ENCODE results near the gene EFCAB11. TPM values are rescaled to one million over a fixed set of nuclear protein-coding genes. Genes with fewer than 3 reads are reported as not detected.

The EFCAB11 gene
- total RNA-seq, 1 donor from 2014 or later, result 7.1 TPM

DNA sequence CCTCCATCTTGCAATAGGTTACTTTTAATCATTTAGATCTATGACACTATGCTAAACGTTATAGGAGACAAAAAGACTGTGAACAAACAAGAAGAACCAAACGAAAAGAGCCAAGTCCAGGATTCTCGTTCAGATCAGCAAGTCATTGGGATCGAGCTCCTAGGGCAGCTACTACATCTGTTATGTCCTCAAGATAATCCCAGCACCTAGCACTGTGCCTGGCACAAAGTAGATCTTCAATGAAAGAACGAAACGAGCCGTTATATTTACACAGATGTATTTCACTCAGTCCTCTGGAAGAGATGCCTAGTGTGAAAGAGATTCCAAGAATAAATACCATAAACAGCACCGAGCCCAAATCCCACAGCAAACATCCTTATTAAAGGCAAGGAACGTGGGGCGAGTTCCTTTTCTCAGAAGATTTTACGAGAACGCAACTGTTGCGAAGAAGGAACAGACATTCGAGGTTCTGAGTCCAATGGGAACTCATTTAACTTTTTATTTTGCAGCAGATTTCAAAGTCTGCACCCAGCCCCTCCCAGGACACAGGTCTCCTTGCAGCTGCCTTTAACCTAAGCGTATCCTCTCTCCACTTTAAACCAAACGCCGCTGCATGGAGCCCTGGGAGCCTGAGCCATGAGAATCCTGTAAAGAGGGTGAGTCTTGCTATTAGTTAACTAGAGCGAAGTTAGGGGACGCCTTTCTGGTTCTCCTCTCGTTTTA is 653 bp upstream of the EFCAB11 start:
- no peaks in the 10 kb centered on the region for H3K9me3 Mint-ChIP-seq
- peak overlapping the region; percentile 87 for H3K4me3 Mint-ChIP-seq (ENCODE audit: low read depth)
- intact Hi-C loops (cut with micrococcal nuclease), result loop anchor here (1.0 to 10.0 kb wide), 8 partner anchors 10 to 1390 kb away; partner anchors contain the start of genes FOXN3, PSMC1, RPS6KA5 and ZC3H14
- H3K27me3 Mint-ChIP-seq (ENCODE audit: low read depth), result no peaks in the 10 kb centered on the region
- peak overlapping the region; percentile 81 for H3K27ac Mint-ChIP-seq
- DNase-seq (ENCODE audit: low spot score), result no peak
- peaks cover 36% of the 10 kb centered on the region for H3K36me3 Mint-ChIP-seq (ENCODE audit: low read depth)
- H3K4me1 Mint-ChIP-seq (ENCODE audit: low read depth), result peaks cover 48% of the 10 kb centered on the region

DNA sequence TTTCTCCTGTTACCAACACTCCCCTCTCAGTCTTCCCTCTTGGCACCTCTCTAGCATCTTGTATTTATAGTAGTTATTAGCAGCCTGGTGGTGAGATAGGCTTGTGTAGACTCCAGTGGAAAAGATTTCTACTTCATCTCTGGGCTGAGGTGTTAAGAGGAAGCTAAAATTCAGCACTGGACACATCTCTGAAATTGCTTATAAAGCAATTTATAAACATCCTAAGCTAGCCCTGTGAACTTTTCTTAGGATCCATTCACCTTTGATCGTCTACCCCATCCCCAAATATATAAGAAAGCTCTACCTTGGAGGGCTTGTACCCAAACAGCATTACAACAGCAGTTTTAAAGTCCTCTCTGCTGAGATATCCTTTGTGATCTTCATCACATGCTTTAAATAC is 928 bp downstream of the EFCAB11 start:
- peaks cover 24% of the 10 kb centered on the region for H3K36me3 Mint-ChIP-seq (ENCODE audit: low read depth)
- H3K4me3 Mint-ChIP-seq (ENCODE audit: low read depth), result peak overlapping the region; percentile 87
- no peaks in the 10 kb centered on the region for H3K9me3 Mint-ChIP-seq
- intact Hi-C loops (cut with micrococcal nuclease), result loop anchor here (2.0 to 10.0 kb wide), 2 partner anchors 537 to 1389 kb away; partner anchors contain the start of genes FOXN3 and ZC3H14
- H3K4me1 Mint-ChIP-seq (ENCODE audit: low read depth), result peaks cover 39% of the 10 kb centered on the region
- no peaks in the 10 kb centered on the region for H3K27me3 Mint-ChIP-seq (ENCODE audit: low read depth)
- DNase-seq (ENCODE audit: low spot score), result no peak
- peak overlapping the region; percentile 81 for H3K27ac Mint-ChIP-seq

DNA sequence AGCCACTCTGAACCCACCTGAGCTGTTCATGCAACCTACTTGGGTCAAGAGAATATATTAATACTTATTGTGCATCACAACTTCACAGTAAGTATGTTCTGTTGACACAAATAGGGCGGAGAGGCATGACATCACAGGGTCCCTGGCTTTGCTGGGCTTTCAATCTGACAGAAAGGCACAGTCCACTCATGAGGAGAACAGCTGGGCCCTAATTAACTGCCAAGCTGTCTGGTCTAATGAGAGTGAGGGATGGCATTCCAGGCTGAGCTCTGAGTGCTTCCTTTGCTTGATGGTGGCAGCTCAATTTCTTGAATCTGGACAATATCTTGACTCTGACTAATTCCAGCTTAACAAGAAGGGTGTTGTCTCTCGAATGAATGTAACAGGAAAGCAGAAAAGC is 2.0 kb downstream of the EFCAB11 start:
- Mint-ChIP-seq H3K4me3 (ENCODE audit: low read depth) (peak overlapping the region; percentile 27), H3K27me3 (ENCODE audit: low read depth) (no peaks in the 10 kb centered on the region), H3K27ac (no peak overlapping the region), H3K9me3 (no peaks in the 10 kb centered on the region), H3K4me1 (ENCODE audit: low read depth) (peaks cover 31% of the 10 kb centered on the region), H3K36me3 (ENCODE audit: low read depth) (peaks cover 19% of the 10 kb centered on the region)
- no peak for DNase-seq (ENCODE audit: low spot score)
- intact Hi-C loops (cut with micrococcal nuclease), result loop anchor here (10.0 kb wide), 1 partner anchor 1388 kb away; the partner anchor contains the start of gene ZC3H14

DNA sequence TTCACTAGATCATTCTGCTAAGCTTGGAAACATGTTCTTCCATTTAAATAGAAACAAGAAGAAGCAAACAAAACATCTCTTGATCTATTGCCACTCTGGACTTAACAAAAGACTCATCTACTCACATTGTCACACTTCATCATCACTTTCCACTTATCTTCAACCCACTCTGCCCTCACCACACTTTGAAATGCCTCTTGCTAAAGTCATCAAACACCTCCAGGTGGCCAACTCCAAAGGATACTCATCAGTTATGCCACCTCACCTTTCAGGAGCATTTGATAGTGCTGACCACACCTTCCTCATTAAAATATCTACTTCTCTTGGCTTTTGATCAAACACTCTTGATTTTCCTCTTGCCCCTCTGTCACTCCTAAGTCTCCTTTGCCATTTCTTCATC is 7.2 kb downstream of the EFCAB11 start:
- DNase-seq (ENCODE audit: low spot score), result no peak
- H3K36me3 Mint-ChIP-seq (ENCODE audit: low read depth), result peaks cover 6% of the 10 kb centered on the region
- no peaks in the 10 kb centered on the region for H3K9me3 Mint-ChIP-seq
- no peak overlapping the region for H3K4me3 Mint-ChIP-seq (ENCODE audit: low read depth)
- intact Hi-C loops (cut with micrococcal nuclease), result no loop called here
- peaks cover 6% of the 10 kb centered on the region for H3K4me1 Mint-ChIP-seq (ENCODE audit: low read depth)
- H3K27ac Mint-ChIP-seq, result no peak overlapping the region
- H3K27me3 Mint-ChIP-seq (ENCODE audit: low read depth), result no peaks in the 10 kb centered on the region

DNA sequence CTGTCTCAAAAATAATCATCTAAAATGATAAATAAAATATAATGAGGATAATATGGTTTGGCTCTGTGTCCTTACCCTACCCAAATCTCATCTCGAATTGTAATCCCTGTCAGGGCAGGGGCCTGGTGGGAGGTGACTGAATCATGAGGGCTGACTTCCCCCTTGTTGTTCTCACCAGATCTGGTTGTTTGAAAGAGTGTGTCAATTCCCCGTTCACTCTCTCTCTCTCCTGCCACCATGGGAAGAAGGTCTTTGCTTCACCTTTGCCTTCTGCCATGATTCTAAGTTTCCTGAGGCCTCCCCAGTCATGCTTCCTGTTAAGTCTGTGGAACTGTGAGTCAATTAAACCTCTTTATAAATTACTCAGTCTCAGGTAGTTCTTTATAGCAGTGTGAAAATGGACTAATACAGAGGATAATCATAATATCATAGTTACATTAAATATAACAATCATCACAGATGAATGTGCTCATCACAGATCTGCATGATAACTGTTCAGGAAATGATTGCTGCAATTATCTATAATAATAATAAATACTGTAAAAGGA is 12.6 kb downstream of the EFCAB11 start:
- Mint-ChIP-seq H3K9me3 (no peaks in the 10 kb centered on the region), H3K4me3 (ENCODE audit: low read depth) (no peak overlapping the region), H3K27me3 (ENCODE audit: low read depth) (no peaks in the 10 kb centered on the region), H3K4me1 (ENCODE audit: low read depth) (peaks cover 3% of the 10 kb centered on the region), H3K36me3 (ENCODE audit: low read depth) (no peaks in the 10 kb centered on the region), H3K27ac (no peak overlapping the region)
- intact Hi-C loops (cut with micrococcal nuclease), result no loop called here
- no peak for DNase-seq (ENCODE audit: low spot score)

DNA sequence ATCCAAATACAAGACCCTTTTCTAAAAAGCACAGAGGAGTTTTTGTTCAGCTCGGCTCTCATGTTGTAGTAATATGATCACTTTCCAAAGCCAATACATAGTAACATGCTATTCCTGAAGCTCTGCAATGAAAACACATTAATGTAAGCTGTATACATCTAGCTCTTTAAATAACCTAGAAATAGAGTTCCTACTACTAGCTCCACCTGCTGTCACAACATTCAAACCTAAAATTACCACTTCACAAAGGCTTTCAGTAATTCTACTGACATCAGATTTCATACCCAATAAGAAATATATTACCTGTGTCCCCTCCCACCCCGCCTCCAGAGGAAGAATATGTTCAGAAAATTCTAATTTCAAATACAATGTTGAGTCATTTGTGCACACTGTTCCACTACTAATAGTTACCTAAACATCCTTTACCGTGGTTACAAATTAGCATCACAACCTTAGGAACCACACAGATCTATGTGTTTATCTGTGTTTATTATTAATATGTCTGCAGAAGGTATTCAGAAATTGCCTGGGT is 17.8 kb downstream of the EFCAB11 start:
- Mint-ChIP-seq H3K4me1 (ENCODE audit: low read depth) (peaks cover under 1% of the 10 kb centered on the region), H3K36me3 (ENCODE audit: low read depth) (no peaks in the 10 kb centered on the region), H3K9me3 (no peaks in the 10 kb centered on the region), H3K4me3 (ENCODE audit: low read depth) (no peak overlapping the region), H3K27me3 (ENCODE audit: low read depth) (no peaks in the 10 kb centered on the region), H3K27ac (no peak overlapping the region)
- DNase-seq (ENCODE audit: low spot score), result no peak
- intact Hi-C loops (cut with micrococcal nuclease), result no loop called here

DNA sequence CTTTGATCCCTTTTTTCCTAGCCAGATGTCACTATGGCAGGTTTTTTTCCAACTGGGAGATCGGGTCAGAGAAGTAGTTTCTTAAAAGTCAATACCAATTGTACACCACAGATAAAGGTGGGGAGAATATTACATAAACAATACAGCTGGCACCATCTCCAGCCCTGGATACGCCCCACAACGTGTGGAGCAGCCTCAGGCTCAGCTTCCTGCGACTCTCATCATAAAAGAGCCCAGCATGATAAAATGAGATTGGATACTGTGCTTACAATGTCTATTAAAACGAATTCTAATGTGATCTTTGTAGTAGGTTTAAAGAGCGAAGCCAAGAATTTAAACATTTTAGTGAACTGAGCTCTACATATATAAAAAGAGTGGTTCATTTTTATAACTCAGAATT is 21.5 kb downstream of the EFCAB11 start:
- H3K4me3 Mint-ChIP-seq (ENCODE audit: low read depth), result no peak overlapping the region
- H3K4me1 Mint-ChIP-seq (ENCODE audit: low read depth), result no peaks in the 10 kb centered on the region
- H3K27me3 Mint-ChIP-seq (ENCODE audit: low read depth), result no peaks in the 10 kb centered on the region
- no peak for DNase-seq (ENCODE audit: low spot score)
- no peaks in the 10 kb centered on the region for H3K36me3 Mint-ChIP-seq (ENCODE audit: low read depth)
- H3K9me3 Mint-ChIP-seq, result no peaks in the 10 kb centered on the region
- intact Hi-C loops (cut with micrococcal nuclease), result no loop called here
- H3K27ac Mint-ChIP-seq, result no peak overlapping the region

DNA sequence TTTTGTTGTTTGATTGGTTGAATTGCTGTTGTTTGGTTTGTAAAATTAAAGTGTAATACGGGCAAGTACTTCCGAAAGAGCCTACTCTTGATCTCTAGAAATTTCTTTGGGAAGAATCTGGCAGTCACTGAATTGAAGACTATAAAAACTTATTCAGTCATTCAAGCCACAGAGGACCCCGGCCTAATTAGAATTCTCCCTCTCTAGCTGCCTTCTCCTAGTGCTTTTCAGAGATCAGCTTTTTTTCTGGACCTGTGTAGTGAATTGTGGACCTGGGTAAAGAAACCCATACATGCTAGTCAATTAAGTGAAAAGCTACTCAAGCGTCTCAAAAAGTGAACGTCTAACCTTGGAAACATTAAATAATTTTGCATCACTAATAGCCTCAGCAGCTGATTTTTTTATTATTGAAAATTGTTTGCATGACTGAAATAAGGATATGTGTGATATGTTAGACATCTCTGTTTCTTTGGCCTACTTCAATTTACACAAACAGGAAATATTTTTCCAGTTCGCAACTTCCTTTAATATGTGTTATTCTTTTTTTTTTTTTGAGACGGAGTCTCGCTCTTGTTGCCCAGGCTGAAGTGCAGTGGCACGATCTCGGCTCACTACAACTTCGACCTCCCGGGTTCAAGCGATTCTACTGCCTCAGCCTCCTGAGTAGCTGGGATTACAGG is 27.2 kb downstream of the EFCAB11 start:
- Mint-ChIP-seq H3K27me3 (ENCODE audit: low read depth) (no peaks in the 10 kb centered on the region), H3K4me1 (ENCODE audit: low read depth) (no peaks in the 10 kb centered on the region), H3K36me3 (ENCODE audit: low read depth) (peaks cover 4% of the 10 kb centered on the region), H3K9me3 (no peaks in the 10 kb centered on the region), H3K4me3 (ENCODE audit: low read depth) (no peak overlapping the region), H3K27ac (no peak overlapping the region)
- intact Hi-C loops (cut with micrococcal nuclease), result no loop called here
- no peak for DNase-seq (ENCODE audit: low spot score)

DNA sequence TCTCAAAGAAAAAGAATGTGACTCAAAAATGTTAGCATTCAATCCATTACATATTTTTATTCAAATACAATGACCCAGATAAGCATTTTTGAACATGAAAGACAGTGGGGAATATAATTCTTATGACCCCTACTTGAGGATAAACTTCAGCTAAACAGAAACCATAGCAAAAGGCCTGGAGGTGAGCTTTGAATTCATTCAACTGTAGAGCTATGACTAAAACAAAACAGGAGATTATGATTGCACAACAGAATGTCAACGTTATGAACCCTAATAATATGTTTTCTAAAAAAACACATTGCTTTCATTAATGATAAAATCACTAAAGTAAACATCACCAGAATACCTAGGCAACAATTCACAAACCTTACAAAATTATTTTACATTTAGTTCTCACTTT is 27.8 kb downstream of the EFCAB11 start:
- Mint-ChIP-seq H3K27me3 (ENCODE audit: low read depth) (no peaks in the 10 kb centered on the region), H3K27ac (no peak overlapping the region), H3K36me3 (ENCODE audit: low read depth) (peaks cover 4% of the 10 kb centered on the region), H3K9me3 (no peaks in the 10 kb centered on the region), H3K4me3 (ENCODE audit: low read depth) (no peak overlapping the region), H3K4me1 (ENCODE audit: low read depth) (no peaks in the 10 kb centered on the region)
- intact Hi-C loops (cut with micrococcal nuclease), result no loop called here
- DNase-seq (ENCODE audit: low spot score), result no peak

DNA sequence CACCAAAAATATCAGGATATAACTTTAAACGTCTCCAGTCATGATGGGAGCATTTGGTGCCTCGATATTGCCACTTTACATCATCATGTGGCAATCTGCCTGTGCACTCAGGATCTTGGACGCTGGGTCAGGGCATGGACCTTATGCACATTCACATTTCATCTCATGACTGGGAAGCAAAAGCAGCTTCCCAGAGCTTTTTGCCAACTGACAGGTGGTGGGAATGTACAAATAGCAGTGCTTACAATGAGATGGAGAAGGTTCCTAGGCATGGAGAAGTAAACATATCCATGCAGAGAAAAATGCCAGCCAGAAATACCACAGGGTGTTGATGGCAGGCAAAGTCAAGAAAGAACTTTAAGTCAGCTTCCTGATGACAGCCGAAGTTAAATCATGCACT is 30.3 kb downstream of the EFCAB11 start:
- intact Hi-C loops (cut with micrococcal nuclease), result no loop called here
- H3K4me3 Mint-ChIP-seq (ENCODE audit: low read depth), result no peak overlapping the region
- H3K4me1 Mint-ChIP-seq (ENCODE audit: low read depth), result no peaks in the 10 kb centered on the region
- H3K9me3 Mint-ChIP-seq, result no peaks in the 10 kb centered on the region
- no peak overlapping the region for H3K27ac Mint-ChIP-seq
- DNase-seq (ENCODE audit: low spot score), result no peak
- no peaks in the 10 kb centered on the region for H3K27me3 Mint-ChIP-seq (ENCODE audit: low read depth)
- H3K36me3 Mint-ChIP-seq (ENCODE audit: low read depth), result peaks cover 4% of the 10 kb centered on the region

DNA sequence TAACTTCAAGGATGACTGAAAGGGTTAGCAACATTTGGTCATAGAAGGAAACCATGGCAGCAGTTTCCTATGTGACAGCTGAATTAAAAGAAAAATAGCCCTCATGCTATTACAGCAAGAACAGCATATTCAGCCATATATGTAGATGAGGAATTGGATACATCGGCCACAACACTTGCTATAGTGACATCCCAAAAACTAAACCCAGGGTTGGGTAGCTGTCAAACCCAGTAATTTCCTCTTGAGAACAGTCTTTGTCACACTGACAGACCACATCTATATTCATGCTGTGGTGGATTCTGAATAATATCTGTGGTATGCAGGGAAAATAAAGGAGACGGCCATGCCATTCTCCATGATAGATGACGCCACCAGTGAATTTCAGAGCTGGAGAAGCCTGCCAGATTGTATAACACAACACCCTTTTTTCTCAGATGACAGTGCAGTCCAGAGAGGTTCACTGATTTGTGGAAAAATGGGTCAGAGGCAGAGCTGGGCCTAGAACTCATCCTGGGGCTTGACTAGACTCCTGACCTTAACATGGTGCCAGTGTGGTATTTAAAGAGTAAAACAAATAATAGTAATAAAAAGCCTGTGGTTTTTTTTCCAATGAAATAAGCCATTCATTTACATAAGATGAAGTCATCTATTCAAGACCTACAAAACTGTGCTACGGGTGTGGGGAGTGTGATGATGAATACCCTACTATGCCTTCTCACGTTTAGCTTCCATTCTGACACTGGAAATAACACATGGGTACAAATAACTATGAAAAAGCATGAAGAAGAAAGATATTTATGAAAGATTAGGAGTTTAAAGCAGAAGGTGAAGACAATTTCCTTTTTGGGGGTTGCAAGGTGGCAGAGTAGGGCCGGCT is 32.3 kb downstream of the EFCAB11 start:
- intact Hi-C loops (cut with micrococcal nuclease), result no loop called here
- Mint-ChIP-seq H3K36me3 (ENCODE audit: low read depth) (peaks cover 4% of the 10 kb centered on the region), H3K4me1 (ENCODE audit: low read depth) (no peaks in the 10 kb centered on the region), H3K27me3 (ENCODE audit: low read depth) (no peaks in the 10 kb centered on the region), H3K9me3 (no peaks in the 10 kb centered on the region), H3K27ac (no peak overlapping the region), H3K4me3 (ENCODE audit: low read depth) (no peak overlapping the region)
- no peak for DNase-seq (ENCODE audit: low spot score)

DNA sequence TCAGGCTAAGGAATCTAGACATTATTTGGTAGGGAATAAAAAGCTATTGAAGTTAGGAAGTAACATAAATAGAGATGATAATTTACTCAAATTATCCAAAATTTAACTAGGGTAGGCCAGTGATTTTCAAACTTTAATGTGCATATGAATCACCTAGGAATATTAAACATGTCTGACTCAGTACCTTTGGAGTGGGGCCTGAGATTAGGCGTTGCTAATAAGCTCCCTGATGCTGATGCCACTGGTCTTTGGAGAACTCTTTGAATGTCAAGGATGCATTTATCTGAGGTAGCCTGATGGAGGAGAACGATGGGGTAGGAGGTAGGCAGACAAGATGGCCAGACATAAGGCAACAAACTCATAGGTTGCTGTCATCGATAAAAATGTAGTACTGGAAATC is 33.2 kb downstream of the EFCAB11 start:
- Mint-ChIP-seq H3K36me3 (ENCODE audit: low read depth) (peaks cover 4% of the 10 kb centered on the region), H3K9me3 (no peaks in the 10 kb centered on the region), H3K27me3 (ENCODE audit: low read depth) (peaks cover 1% of the 10 kb centered on the region)

More for the DNA sequence above, 33.2 kb downstream of the EFCAB11 start:
- intact Hi-C loops (cut with micrococcal nuclease), result no loop called here
- Mint-ChIP-seq H3K4me1 (ENCODE audit: low read depth) (no peaks in the 10 kb centered on the region), H3K27ac (no peak overlapping the region), H3K4me3 (ENCODE audit: low read depth) (no peak overlapping the region)
- DNase-seq (ENCODE audit: low spot score), result no peak
